K562 (cell line): ENCODE data around the gene PPM1G. TPM values are rescaled to one million over a fixed set of nuclear protein-coding genes. Genes with fewer than 3 reads are reported as not detected.
A peak's percentile ranks its signal among the peaks of the same experiment; 100 is the strongest.

Experiments used
- CC2D1A ChIP-seq: fragments of 450-650 bp; IDR thresholded peaks from 2 replicates; pipeline ENCODE4 v1.6.1; 2017; ENCODE audit warnings: mild to moderate bottlenecking
- EHMT2 ChIP-seq: fragments of 450-650 bp; IDR thresholded peaks from 2 replicates; pipeline ENCODE4 v1.6.1; 2018; ENCODE audit warnings: antibody characterized with exemption
- FOXM1 ChIP-seq, 2 experiments: fragments of 450-650 bp in 1 of 2; sonication (generic) in 1 of 2; formaldehyde crosslinking in 1 of 2; IDR thresholded peaks; 2 replicates each; pipeline versions ENCODE4 v1.6.1 to v1.9.0; 2017 to 2022; ENCODE audit warnings: low read depth in 2 of 2, mild to moderate bottlenecking in 2 of 2, missing genetic modification reagents in 1 of 2, moderate library complexity in 1 of 2
- HCFC1 ChIP-seq: IDR thresholded peaks from 2 replicates; pipeline ENCODE4 v1.6.1; 2012; ENCODE audit warnings: low read depth, low read length, improper control_type of control experiment
- HEY1 ChIP-seq: fragments of 250-450 bp; sonication (Bioruptor Pico); IDR thresholded peaks from 2 replicates; pipeline ENCODE4 v1.5.0; 2020; ENCODE audit warnings: mild to moderate bottlenecking, moderate library complexity, borderline replicate concordance
- HOXB6 ChIP-seq: fragments of 250-450 bp; sonication (Bioruptor Pico); IDR thresholded peaks from 2 replicates; pipeline ENCODE4 v1.5.1; 2022; ENCODE audit warnings: mild to moderate bottlenecking, borderline replicate concordance
- KDM1A ChIP-seq, 2 experiments: fragments of 450-650 bp; IDR thresholded peaks; 2 replicates each; pipeline ENCODE4 v1.6.1; 2016; ENCODE audit warnings: mild to moderate bottlenecking in 2 of 2
- NELFE ChIP-seq: IDR thresholded peaks from 2 replicates; pipeline ENCODE4 v1.6.1; 2011; ENCODE audit warnings: mild to moderate bottlenecking; ENCODE audit not compliant: insufficient read depth, insufficient read length
- NFIC ChIP-seq: fragments of 450-650 bp; IDR thresholded peaks from 2 replicates; pipeline ENCODE4 v1.6.1; 2017; ENCODE audit warnings: mild to moderate bottlenecking, inconsistent platforms
- POLR3A ChIP-seq: IDR thresholded peaks from 2 replicates; pipeline ENCODE4 v1.6.1; 2011; ENCODE audit warnings: borderline replicate concordance, mild to moderate bottlenecking, moderate library complexity; ENCODE audit not compliant: insufficient read length, insufficient read depth; ENCODE audit errors: extremely low read depth
- SMARCB1 ChIP-seq: IDR thresholded peaks from 2 replicates; pipeline ENCODE4 v1.6.1; 2011; ENCODE audit warnings: improper control_type of control experiment, low read depth; ENCODE audit not compliant: insufficient read length
- SMC3 ChIP-seq: conservative IDR thresholded peaks from 2 replicates; pipeline ENCODE4 v1.6.1; 2011; ENCODE audit warnings: low read depth, low read length, improper control_type of control experiment; ENCODE audit not compliant: insufficient read depth
- TCF15 ChIP-seq: fragments of 250-450 bp; sonication (Bioruptor Pico); IDR thresholded peaks from 2 replicates; pipeline ENCODE4 v1.8.0; 2022; ENCODE audit warnings: moderate library complexity, mild to moderate bottlenecking, inconsistent platforms
- TRIM28 ChIP-seq: fragments of 450-650 bp; IDR thresholded peaks from 2 replicates; pipeline ENCODE4 v1.6.1; 2017
- ZFPM2 ChIP-seq: fragments of 250-450 bp; sonication (Bioruptor Pico); IDR thresholded peaks from 2 replicates; pipeline ENCODE4 v1.5.1; 2022; ENCODE audit warnings: mild to moderate bottlenecking
- ZKSCAN8 ChIP-seq: fragments of 200-800 bp; sonication (Bioruptor generic); IDR thresholded peaks from 2 replicates; pipeline ENCODE4 v1.6.1; 2016; ENCODE audit warnings: missing genetic modification characterization, missing compliant biosample characterization
- ZNF232 ChIP-seq: sonication (generic); formaldehyde crosslinking; IDR thresholded peaks from 2 replicates; pipeline ENCODE4 v1.8.0; 2022; ENCODE audit warnings: mild to moderate bottlenecking, missing genetic modification reagents
- ZNF41 ChIP-seq: fragments of 250-450 bp; sonication (Bioruptor Pico); conservative IDR thresholded peaks from 2 replicates; pipeline ENCODE4 v1.4.0; 2020; ENCODE audit warnings: mild to moderate bottlenecking
- ZNF445 ChIP-seq: fragments of 250-450 bp; sonication (Bioruptor Pico); IDR thresholded peaks from 2 replicates; pipeline ENCODE4 v1.4.0; 2020; ENCODE audit warnings: low read depth, mild to moderate bottlenecking, moderate library complexity
- ZNF655 ChIP-seq: fragments of 250-450 bp; sonication (Bioruptor Pico); IDR thresholded peaks from 2 replicates; pipeline ENCODE4 v1.5.0; 2021
- polyA plus RNA-seq, 8 experiments: library from polyadenylated mRNA; depleted of rRNA in 4 of 8; stranded (reverse) in 5 of 8; unstranded in 3 of 8; fragments of >200 nt; fragmentation: Nextera tagmentation in 2 of 8; fragmentation: Illumina TruSeq in 1 of 8; extraction: Ambion mirVana in 2 of 8; extraction: Trizol in 1 of 8; gene quantifications; 2 replicates each; pipeline versions ENCODE4 v1.2.1 to v1.2.3, GENCODE V29; 2011 to 2014; ENCODE audit warnings: inconsistent platforms in 1 of 8, missing spikeins in 1 of 8
- total RNA-seq, 7 experiments: library from RNA; depleted of rRNA in 6 of 7; stranded (reverse); fragments of >200 nt in 6 of 7; fragmentation: Illumina TruSeq in 2 of 7; extraction: Trizol in 2 of 7; gene quantifications; 2 replicates each; pipeline versions ENCODE4 v1.2.1 to v1.2.3, GENCODE V29; 2011 to 2021; ENCODE audit warnings: low replicate concordance in 1 of 7
- TF ChIP-seq, protein P1 (sequence below): IDR thresholded peaks from 2 replicates; pipeline ENCODE4 v1.6.1; 2011; ENCODE audit warnings: borderline replicate concordance, low read depth, mild to moderate bottlenecking, moderate library complexity, low read length; ENCODE audit not compliant: insufficient read depth, poor library complexity, severe bottlenecking
- TF ChIP-seq, protein P2 (sequence below): fragments of 250-450 bp; sonication (Bioruptor Pico); IDR thresholded peaks from 2 replicates; pipeline ENCODE4 v1.6.1; 2021; ENCODE audit warnings: mild to moderate bottlenecking
- TF ChIP-seq, protein P3 (sequence below): fragments of 200-800 bp; sonication (Bioruptor generic); IDR thresholded peaks from 2 replicates; pipeline ENCODE4 v1.6.1; 2017; ENCODE audit warnings: missing genetic modification characterization, missing compliant biosample characterization

The PPM1G gene
- total and polyA plus RNA-seq, 9 of the 15 experiments (the other 6 are each of a cell fraction or from before 2014, with no cell fraction given) = 61.7 to 230 (median 153) TPM

DNA sequence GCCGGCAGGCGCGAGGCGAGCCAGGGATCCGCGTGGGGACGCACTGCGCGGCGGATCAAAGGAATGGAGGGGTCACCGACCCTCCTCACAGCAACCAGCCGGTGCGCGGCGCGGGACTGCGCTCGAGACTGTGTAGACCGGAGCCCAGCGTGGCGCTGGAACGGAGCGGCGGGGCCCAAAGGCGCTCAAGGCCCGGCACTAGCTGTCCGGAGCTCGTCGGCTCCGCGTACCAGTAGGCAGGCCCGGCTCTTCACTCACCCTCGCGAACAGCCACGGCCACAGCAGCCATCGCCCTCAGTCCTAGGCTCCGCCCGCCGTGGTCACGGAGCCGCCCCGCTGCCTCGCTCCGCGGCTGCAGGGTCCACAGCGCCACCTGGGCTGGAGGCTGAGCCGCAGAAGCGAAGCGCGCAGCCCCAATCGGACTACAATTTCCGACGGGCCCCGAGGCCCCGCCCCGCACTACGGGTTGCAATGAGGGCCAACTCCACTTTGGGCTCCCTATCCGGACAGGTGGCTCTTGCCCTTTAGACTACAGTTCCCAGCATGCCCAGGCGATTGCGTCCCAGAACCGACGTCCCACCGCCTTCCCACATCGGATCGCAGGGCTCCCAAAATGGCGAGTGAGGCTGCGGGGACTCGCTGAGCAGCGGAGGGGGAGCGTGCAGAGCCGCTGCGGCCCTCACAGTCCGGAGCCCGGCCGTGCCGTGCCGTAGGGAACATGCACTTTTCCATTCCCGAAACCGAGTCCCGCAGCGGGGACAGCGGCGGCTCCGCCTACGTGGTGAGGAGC, 39.2 kb downstream of the PPM1G start, which contains the start of the genes EIF2B4 and SNX17 (continued):
- TF ChIP-seq, protein P1, sequence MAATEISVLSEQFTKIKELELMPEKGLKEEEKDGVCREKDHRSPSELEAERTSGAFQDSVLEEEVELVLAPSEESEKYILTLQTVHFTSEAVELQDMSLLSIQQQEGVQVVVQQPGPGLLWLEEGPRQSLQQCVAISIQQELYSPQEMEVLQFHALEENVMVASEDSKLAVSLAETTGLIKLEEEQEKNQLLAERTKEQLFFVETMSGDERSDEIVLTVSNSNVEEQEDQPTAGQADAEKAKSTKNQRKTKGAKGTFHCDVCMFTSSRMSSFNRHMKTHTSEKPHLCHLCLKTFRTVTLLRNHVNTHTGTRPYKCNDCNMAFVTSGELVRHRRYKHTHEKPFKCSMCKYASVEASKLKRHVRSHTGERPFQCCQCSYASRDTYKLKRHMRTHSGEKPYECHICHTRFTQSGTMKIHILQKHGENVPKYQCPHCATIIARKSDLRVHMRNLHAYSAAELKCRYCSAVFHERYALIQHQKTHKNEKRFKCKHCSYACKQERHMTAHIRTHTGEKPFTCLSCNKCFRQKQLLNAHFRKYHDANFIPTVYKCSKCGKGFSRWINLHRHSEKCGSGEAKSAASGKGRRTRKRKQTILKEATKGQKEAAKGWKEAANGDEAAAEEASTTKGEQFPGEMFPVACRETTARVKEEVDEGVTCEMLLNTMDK = peak; percentile 96
- TF ChIP-seq ZFPM2 (CRISPR knock-in tag) (no peak), FOXM1 (IDR thresholded peaks at IDR 0.05; ENCODE audit: low read depth) (no peak), FOXM1 (CRISPR knock-in tag; IDR thresholded peaks at IDR 0.05; ENCODE audit: low read depth) (peak; percentile 90), ZKSCAN8 (no peak), ZNF41 (no peak), CC2D1A (no peak), HEY1 (CRISPR knock-in tag) (no peak), TCF15 (no peak; the same call in 1 of the 2 replicates), EHMT2 (no peak), KDM1A (IDR thresholded peaks at IDR 0.05) (no peak), ZNF655 (no peak), HCFC1 (peak; percentile 100), ZNF445 (no peak), SMARCB1 (no peak), POLR3A (no peak), NELFE (no peak), ZNF232 (CRISPR knock-in tag) (no peak), TRIM28 (no peak), SMC3 (peak; percentile 63; the same call in 1 of the 2 replicates), HOXB6 (CRISPR knock-in tag) (no peak), NFIC (peak; percentile 47; the same call in 1 of the 2 replicates)
- TF ChIP-seq, protein P2, sequence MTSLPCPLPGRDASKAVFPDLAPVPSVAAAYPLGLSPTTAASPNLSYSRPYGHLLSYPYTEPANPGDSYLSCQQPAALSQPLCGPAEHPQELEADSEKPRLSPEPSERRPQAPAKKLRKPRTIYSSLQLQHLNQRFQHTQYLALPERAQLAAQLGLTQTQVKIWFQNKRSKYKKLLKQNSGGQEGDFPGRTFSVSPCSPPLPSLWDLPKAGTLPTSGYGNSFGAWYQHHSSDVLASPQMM (CRISPR knock-in tag) = no peak
- TF ChIP-seq, protein P3, sequence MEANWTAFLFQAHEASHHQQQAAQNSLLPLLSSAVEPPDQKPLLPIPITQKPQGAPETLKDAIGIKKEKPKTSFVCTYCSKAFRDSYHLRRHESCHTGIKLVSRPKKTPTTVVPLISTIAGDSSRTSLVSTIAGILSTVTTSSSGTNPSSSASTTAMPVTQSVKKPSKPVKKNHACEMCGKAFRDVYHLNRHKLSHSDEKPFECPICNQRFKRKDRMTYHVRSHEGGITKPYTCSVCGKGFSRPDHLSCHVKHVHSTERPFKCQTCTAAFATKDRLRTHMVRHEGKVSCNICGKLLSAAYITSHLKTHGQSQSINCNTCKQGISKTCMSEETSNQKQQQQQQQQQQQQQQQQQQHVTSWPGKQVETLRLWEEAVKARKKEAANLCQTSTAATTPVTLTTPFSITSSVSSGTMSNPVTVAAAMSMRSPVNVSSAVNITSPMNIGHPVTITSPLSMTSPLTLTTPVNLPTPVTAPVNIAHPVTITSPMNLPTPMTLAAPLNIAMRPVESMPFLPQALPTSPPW (CRISPR knock-in tag) = peak; percentile 73
